ENCODE data around the gene ZNF254.

- no peak for TF ChIP-seq CTCF (IDR thresholded peaks at IDR 0.05)
- no peak for TF ChIP-seq POLR2A (IDR thresholded peaks at IDR 0.05)
Observed at GRCh38 chr19:24073807-24074206, 13.2 kb upstream of the ZNF254 start.
